Activated CD4-positive, alpha-beta T cell treated with anti-CD3 and anti-CD28 coated beads, Interleukin-2, amount 50 U/mL, for 24 hours (primary cell): ENCODE data around the gene TKTL1.
"Not testable (repeated sequence)": the region's sequence is repeated elsewhere in the genome, so short reads cannot be mapped to it uniquely, and the experiment has no call there.

Experiments used
- DNase-seq, 2 donors: peaks; one replicate each; pipeline ENCODE4 v3.0.0-alpha.2; 2020; ENCODE audit warnings: low read depth in 1 of 2, low spot score in 1 of 2

Gene TKTL1

DNA sequence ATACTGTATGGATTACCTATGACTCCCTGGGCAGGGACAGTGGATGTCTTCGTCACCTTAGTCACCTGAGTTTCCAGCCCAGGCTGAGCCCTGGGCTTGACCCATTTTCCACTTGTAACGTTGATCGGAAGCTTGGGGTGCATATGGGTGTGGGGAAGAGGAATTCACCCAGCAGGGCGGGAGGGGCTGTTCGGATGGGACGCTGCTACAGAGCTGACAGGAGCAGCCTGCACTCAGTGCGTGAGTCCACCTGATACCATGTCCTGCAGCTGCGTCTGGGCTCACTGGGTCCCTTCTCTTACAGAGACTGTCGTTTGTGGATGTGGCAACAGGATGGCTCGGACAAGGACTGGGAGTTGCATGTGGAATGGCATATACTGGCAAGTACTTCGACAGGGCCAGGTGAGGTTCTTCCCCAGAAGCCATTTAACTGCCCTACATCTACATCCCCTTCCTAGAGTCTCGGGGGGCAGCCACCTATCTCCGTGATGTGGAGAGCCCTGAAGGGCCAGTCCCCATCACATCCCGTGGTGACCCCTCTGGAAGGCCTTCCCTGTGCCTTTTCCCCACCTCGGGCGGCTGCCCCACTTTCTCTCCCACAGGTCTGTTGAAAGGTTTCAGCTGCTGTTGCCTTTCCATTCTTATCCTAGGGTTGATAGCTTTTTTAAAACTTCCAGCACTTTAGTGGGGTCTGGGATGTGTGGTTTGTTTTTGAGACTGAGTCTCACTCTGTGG, 13.6 kb downstream of the TKTL1 start:
- DNase-seq = no peak

DNA sequence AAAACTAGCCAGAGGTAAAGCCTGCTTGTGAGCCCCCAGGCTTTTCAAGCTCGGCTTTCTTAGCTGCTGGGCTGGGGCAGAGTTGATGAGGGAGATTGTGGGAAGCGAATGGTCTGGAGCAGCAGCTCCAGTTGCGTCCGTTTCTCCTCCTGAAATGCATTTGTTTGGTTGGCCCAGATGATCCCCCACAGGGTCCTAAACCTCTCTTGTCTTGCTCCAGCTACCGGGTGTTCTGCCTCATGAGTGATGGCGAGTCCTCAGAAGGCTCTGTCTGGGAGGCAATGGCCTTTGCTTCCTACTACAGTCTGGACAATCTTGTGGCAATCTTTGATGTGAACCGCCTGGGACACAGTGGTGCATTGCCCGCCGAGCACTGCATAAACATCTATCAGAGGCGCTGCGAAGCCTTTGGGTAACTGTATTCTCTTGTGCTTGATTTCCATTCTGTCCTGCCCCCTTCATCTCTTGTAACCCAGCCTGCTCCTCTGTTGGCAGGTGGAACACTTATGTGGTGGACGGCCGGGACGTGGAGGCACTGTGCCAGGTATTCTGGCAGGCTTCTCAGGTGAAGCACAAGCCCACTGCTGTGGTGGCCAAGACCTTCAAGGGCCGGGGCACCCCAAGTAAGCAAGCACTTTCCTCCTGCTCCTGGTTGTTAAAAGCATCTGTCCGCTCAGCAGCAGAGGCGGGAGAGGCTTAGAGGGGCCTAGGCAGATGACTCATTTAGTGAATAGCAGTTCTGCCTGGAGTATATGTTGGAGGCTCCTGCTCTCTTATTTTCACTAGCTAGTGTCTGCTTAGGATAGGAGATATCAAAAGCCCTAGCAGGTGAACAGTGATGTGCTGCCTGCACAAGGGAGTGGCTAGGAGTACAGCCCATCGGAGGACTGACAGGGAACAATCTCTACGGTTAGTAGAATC, 15.3 kb downstream of the TKTL1 start:
- DNase-seq = no peak

DNA sequence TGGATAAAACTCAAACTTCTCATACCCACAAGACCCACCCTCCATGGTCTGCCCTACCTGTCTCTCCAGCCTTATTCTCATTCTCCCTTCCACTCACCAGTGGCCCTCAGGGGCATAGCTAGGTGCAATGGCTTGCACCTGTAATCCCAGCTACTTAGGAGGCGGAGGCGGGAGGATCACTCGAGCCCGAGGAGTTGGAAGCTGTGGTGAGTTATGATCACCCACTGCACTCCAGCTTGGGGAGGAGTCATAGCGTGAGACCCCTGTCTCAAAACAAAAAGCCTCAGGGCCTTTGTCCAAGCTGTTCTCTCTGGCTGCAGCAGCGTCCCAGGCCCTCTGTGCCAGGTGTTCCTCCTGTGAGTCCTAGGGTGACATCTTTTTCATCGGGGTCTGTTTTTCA, 16.5 kb downstream of the TKTL1 start:
- DNase-seq = no peak

DNA sequence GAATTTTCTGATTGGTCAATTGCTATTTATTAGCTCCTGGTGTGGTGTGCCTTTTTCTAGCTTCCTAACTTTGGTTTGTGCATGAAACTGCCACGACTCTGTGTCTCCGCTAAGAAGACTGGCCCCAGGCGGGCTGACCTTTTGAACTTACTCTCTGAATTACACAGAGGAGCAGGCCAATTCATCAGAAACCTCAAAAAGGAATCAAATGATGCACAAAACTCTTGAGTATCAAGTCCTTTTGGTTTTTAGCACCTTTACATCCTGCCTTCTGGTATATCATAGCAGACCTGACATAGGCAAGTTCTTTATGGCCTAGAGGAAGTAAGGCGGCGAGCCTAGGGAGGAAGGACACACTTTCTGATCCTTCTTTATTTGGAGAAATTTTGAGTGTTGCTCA, 17.6 kb downstream of the TKTL1 start:
- DNase-seq = no peak

DNA sequence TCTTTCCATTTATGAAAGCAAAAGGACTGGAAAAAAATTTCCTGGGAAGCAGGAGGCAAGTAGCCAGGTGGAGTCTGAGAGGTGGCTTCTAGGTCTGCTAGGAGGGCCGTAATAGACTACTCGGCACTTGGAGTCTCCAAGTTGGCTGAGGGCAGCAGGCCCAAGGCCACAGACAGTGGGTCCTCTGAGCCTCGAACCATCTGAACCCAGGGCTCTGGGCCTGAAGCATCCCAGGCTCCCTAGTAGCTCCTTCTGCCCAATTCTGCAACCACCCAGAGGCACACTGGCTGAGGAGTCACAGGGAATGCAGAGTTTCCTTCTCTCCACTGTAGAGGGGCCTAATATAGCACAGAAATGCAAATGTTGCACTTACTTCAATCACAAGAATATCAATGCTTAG, 19.8 kb downstream of the TKTL1 start:
- DNase-seq = no peak

DNA sequence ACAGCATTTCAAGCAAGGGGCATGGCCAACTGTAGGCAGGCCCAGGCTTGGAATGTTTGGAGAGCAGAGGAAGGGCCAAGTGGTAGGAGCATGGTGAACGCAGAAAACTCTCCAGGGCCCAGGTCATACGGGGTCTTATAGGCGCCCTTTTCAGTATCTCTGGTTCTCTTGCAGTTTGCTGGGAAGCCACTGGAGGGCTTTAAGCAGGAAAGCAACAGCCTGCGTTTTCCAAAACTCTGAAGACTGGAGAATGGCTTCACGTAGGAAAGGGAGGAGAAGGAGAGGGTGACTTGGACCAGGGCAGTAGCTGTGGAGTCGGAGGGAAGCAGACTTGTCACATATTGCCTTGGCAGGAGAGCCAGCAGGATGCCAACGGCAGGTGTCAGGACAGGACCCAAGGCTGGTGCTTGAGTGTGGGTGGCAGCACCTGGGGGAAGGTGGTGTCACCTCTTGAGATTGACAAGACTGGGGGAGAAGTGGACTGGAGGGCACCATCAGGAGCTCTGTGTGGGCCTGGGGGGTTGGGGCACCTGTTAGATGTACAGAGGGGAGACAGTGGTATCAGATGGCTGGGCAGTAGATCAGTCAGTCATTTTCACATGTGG, 21.9 kb downstream of the TKTL1 start:
- no peak for DNase-seq

DNA sequence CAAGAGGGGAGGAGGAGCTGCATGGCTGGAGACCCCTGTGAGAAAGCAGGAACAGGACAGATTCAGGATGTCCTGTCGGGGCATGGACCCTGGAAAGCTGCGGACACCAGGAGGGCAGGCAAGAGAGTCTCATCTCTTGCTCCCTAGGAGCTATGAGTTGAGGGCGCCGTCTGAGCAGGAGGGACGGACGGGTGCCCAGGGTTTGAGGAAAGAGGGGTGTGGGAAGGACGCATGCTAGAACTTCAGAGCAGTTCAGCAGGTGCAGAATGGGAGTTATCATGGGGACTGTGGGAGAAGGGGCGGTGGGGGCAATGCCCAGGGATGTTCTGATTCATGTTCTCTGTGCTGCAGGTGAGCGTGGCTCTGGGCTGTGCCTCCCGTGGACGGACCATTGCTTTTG, 24.8 kb downstream of the TKTL1 start:
- no peak for DNase-seq

DNA sequence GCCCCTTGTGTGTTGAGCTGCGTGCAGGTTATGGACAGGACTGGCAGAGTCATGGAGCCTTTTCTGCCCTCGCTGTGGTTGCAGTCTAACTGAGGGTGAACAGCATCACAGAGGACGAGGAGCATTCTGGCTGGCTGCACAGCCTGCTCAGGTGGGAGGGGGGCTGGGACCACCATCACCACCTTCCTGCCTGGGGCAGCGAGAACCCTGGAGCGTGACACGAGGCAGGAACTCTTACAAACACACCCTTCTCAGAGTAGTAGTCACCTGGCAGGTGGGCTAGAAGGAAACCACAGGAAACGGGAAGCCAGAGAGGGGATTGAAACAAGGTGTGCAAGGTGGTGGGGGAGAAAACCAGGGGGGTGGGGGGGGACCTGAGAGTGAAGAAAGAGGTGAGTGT, 25.6 kb downstream of the TKTL1 start:
- DNase-seq = no peak

DNA sequence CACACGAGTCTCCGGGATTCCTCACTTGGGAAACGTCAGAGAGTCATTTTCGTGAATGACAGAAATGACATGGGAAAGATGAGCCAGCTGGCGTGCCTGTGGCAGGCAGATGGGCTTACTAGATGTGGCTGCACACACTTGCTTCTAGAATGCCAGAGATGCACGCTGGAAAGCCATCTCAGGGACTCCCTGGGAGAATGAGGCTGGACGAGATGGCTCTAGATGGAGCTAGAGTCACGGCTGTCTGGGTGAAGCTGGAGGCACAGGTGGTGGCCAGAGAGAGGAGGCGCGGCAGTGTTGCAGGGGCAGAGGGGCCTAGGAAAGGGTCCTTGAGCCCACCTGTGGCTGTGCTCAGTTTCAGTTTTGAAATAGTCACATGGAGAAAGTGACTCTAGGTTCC, 26.0 kb downstream of the TKTL1 start:
- DNase-seq = no peak

DNA sequence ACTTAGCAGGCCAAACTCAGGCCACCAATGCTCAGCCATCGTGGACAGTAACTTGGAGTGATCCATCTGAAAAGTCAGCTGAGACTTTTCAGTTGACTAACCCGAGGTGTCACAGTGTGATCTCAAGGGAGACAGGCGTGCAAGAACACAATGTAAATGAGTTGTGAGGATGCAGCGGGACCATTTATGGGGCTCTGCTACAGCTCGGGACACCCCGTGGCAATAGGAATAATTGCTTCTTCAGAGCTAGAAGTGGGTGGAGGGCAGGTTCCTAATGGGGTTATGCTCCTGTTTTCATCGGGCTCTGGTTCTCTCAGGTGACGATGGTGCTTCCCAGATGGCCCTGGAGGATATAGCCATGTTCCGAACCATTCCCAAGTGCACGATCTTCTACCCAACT, 27.3 kb downstream of the TKTL1 start:
- DNase-seq = no peak

DNA sequence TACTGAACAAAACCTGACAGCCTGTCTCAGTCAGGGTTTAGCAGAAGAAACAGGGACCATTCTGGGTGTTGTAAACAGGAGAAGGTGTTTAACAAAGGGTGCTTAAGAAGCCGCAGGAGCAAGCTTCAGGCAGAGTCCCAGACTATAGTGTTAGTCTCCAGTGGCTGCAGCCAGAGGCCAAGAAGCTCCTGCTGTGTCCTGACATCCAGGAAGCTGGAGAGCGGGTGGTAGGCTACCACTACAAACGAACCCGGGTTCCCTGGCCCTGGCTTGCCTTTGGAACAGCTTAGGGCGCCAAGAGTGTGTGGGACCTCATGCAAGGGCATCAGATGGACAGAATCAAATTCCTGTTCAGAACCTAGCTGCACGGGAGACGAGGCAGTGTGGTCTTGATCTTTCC, 27.9 kb downstream of the TKTL1 start:
- DNase-seq = no peak

DNA sequence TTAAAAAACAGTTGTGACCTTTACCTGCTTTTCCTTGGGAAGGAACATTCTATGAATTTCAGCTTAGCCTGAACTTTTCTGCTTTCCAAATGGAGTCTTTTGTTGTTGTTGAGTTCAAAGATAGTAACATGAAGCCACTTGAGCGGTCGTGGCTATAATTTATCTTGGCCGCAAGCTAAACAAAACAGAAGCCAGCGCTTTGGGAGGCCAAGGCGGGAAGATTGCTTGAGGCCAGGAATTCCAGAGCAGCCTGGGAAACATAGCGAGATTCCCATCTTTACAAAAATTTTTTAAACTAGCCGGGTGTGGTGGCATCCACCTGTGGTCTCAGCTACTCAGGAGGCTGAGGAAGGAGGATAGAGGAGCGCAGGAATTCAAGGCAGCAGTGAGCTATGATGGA, 29.9 kb downstream of the TKTL1 start:
- DNase-seq = no peak

DNA sequence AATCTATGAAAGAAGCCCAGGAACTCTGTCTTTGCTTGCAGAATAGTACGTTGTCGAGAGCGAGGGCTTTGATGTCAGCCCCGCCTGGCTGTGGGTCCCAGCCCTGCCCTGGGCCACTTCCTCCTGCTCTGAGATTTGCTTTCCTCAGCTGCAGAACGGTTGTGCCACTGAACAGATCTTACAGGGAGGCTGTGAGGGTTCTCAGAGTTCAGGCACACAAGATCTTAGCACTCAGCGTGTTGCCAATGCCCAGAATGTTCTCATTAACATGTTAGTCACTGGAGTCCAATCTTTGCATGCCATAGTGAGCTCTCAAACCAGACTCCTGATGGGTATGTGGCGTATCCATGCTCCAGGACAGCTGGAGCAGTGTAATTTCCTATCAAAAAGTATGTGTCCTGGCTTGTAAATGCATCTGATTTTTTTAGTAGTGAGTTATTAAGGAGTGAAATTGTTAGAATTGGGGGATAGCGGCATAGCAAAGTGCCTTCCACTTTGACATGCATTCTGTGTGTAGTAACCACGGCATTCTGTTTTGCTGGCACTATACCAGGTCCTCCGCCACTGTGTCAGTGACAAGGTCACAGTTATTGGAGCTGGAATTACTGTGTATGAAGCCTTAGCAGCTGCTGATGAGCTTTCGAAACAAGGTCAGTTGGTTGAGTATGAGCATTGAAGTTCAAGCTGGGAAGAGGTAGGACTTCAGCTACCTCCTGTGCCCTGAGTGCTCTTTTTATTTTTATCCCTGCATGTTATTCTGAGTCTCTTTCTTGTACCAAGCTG, 31.6 kb downstream of the TKTL1 start:
- no peak for DNase-seq

DNA sequence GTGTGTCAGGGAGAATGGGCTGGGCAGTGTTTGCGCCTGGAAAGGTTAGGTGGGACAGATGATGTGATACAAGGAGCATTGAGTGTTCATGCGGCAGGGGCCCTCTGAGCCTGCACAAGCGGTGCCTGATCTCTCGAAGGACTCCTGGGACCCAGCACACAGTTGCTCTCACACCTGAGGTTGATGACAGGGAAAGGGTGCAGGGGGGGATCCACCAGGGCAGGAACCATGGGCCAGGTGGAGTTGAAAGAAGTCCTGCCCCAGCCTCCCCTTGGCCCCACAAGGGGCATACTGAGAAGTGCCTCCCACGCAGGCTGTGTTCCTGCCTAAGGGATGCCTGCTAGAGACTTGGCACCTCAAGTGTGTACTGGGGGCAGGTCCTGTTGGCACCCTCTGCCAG, 33.1 kb downstream of the TKTL1 start:
- no peak for DNase-seq

DNA sequence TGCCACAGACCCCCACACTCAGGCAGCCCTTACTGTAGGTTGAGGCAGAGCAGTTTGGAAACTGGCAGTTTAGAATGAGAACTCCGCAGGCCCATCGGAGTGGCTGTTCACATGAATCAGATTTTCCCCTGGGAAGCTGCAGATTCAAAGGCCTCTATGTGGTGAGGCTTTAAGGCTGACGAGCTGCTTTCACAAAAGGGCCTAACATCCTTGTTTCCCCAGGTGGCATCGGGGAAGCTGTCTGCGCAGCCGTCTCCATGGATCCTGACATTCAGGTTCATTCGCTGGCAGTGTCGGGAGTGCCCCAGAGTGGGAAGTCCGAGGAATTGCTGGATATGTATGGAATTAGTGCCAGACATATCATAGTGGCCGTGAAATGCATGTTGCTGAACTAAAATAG, 33.7 kb downstream of the TKTL1 start:
- DNase-seq = no peak

DNA sequence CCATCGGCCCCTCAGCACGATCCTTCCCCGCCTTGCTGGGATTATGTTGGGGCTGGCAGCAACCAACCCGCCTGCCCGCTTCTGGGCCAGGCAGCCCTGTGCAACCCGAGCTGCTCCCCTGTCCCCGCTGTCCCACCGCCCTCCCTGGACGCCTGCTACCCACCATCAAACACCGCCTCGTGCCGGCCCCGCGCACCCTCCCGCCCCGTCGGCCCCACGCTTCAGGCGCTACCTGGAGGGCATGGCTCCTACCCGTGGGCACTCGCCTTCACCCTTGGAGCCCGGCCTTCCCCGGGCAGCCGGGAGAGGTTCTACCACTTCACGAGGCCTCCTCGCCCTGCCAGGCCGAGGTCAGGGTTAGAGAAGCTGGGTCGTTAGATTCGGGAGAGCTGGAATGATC, 37.0 kb downstream of the TKTL1 start:
- no peak for DNase-seq

DNA sequence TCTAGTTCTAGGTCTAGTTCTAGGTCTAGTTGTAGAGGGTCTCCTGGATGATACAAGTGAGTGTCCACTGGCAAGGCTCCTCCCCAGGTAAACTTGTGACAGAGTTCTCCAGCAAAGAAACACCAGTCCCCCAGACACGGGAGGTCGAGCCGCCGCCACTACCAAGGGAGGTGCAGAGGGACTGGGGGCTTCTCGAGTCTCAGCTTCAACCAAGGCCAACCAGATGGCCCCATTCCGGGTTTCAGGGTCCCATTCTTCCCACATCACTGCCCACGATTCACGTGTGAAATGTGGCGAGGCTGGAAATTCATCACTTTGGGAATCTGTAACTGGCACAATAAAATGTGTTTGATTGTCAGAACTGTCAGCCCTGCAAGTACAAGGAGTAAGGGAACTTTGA, 37.5 kb downstream of the TKTL1 start:
- no peak for DNase-seq

DNA sequence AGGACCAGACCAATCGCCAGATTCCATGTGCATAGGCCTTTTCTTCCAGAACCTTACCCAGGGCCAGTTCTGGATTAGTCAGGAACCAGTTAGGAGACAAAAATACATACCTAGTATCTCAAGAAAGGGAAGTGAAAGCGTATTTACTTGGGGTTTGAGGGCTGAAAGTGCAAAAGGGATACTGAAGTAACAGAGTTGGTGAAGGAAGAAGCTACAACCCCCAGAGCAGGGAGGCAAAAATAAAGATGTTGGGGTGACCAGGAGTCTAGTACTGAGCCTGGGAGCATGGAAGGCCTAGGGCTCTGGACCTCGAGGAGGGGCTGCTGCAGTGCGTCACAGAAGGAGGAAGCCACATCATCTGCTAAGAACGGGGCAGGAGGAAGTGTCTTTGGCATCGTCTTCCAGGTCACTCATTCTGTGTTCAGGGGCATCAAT, 38.3 kb downstream of the TKTL1 start:
- DNase-seq = no peak

DNA sequence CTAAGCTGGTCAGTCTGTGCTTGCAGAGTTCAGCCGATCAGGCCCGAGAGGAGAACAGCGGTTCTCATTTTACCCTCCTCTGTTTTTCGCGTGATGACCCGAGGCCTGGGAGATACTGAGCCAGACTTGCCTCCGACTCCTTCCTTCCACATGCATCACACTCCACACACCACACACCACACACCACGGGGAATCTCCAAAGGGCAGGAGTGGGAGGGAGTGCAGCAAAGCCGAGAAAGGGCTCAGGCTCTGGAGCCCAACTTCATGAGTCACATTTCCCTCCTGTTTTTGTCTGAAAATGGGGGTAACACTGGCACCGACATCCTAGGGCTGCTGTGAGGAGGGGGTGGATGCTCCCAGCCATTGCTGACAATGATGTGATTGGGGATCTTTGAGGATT, 38.9 kb downstream of the TKTL1 start:
- DNase-seq = no peak

DNA sequence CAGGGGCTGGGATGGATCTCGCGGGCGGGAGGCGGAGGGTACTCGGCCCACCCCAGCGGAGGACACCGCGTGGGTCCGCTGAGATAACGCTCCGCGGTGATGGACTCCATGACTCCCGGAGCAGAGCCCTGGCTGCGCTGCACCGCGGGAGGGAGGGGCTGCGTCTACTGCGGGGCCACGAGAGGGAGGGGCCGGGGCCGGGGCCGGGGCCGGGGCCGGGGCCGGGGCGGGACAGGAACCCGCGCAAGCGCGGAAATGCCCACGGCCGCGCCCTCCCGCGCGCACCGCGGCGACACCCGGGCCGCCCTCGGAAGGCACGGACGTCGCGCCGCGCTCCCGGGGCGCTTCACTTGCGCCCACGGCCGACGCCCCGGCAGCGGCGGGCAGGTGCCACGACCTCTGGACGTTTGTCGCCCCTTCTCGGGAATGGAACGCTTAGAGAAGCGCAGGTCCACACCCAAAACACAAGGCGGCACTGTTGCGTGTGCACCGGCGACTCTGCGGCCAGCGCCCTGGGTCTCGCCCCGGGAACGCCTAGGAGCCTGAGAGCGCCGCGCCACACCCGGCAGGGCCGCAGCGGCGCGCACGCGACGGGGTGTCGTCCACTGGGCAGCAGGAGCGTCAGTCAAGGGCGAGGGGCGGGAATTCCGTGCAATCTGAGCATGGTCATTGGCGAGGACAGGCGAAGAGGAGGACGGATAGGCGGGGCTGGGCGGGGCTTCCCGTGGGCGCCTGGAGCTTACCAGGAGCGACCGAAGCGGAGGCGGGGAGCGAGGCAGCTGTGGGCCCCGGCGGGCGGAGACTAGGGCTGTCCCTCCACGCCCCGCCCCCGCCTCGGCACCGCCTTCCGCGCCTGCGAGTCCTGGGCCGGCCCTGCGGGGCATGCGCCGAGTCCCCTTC, 46.1 kb downstream of the TKTL1 start:
- not testable (repeated sequence) for DNase-seq
